GM12875 (cell line): ENCODE results near the gene ATP4A.
A peak's percentile ranks its signal among the peaks of the same experiment; 100 is the strongest.

Source experiments
- H3K4me3 ChIP-seq: one replicate; pipeline ENCODE4 v1.5.1; 2011; ENCODE audit warnings: low read depth, low read length, control low read depth
- CTCF ChIP-seq: IDR thresholded peaks from 2 replicates; pipeline ENCODE4 v1.5.1; 2011; ENCODE audit warnings: low read depth, mild to moderate bottlenecking, control low read depth, inconsistent platforms, low read length, moderate library complexity, borderline replicate concordance; ENCODE audit not compliant: insufficient read depth

ATP4A gene

GRCh38 chr19:35559281-35559659 is 4.2 kb downstream of the ATP4A start:
- no peak overlapping the region for H3K4me3 ChIP-seq
- no peak for TF ChIP-seq CTCF

GRCh38 chr19:35558400-35559280 is 4.8 kb downstream of the ATP4A start:
- no peak for TF ChIP-seq CTCF
- H3K4me3 ChIP-seq, result no peak overlapping the region

GRCh38 chr19:35557539-35558399 is 5.7 kb downstream of the ATP4A start:
- no peak for TF ChIP-seq CTCF
- H3K4me3 ChIP-seq, result no peak overlapping the region

GRCh38 chr19:35556846-35557538 is 6.5 kb downstream of the ATP4A start:
- H3K4me3 ChIP-seq, result no peak overlapping the region
- no peak for TF ChIP-seq CTCF

GRCh38 chr19:35556025-35556590 is 7.3 kb downstream of the ATP4A start:
- no peak for TF ChIP-seq CTCF
- H3K4me3 ChIP-seq, result no peak overlapping the region

GRCh38 chr19:35555301-35556005 is 8.0 kb downstream of the ATP4A start:
- peak; percentile 39; the same call in 1 of the 2 replicates for TF ChIP-seq CTCF
- no peak overlapping the region for H3K4me3 ChIP-seq
